ENCODE results near the gene MEF2B. TPM values are rescaled to one million over a fixed set of nuclear protein-coding genes. Genes with fewer than 3 reads are reported as not detected.

Gene MEF2B
- total RNA-seq, 4 donors from 2014 or later: not detected

- Histone ChIP-seq H3K9me3 (peaks cover 0 to 9% (median 0%) of the 10 kb centered on the region in 3 donors), H3K4me1 (no peaks in the 10 kb centered on the region), H3K36me3 (no peaks in the 10 kb centered on the region), H3K27ac (no peak overlapping the region), H3K27me3 (peaks cover 94% of the 10 kb centered on the region), H3K4me3 (no peak overlapping the region)
- ATAC-seq: no peak
- TF ChIP-seq POLR2AphosphoS5 (IDR thresholded peaks at IDR 0.05) (no peak), CTCF (IDR thresholded peaks at IDR 0.05) (no peak), POLR2A (IDR thresholded peaks at IDR 0.05) (no peak), EP300 (IDR thresholded peaks at IDR 0.05) (no peak)
- 0 to 6% methylated on average over 3 to 5 of the region's 5 CpGs for WGBS, 2 donors (ENCODE audit: low coverage in 1 of 2)
Measured at GRCh38 chr19:19214159-19214490, 44.1 kb upstream of the MEF2B start.

GRCh38 chr19:19213426-19214158 is 43.5 kb upstream of the MEF2B start:
- H3K4me3 ChIP-seq: no peak overlapping the region
- H3K36me3 ChIP-seq: no peaks in the 10 kb centered on the region
- TF ChIP-seq CTCF (IDR thresholded peaks at IDR 0.05): no peak
- no peak for TF ChIP-seq POLR2AphosphoS5 (IDR thresholded peaks at IDR 0.05)
- TF ChIP-seq EP300 (IDR thresholded peaks at IDR 0.05): no peak
- TF ChIP-seq POLR2A (IDR thresholded peaks at IDR 0.05): no peak
- peaks cover 0 to 9% (median 0%) of the 10 kb centered on the region in 3 donors for H3K9me3 ChIP-seq
- no peaks in the 10 kb centered on the region for H3K4me1 ChIP-seq
- WGBS, 2 donors (ENCODE audit: low coverage in 1 of 2): 23 to 44% methylated on average over 3 to 5 of the region's 21 CpGs
- H3K27me3 ChIP-seq: peaks cover 95% of the 10 kb centered on the region
- no peak overlapping the region for H3K27ac ChIP-seq
- ATAC-seq: no peak

GRCh38 chr19:19212916-19213315 is 42.9 kb upstream of the MEF2B start:
- Histone ChIP-seq H3K27ac (no peak overlapping the region), H3K4me3 (no peak overlapping the region), H3K9me3 (peaks cover 0 to 9% (median 0%) of the 10 kb centered on the region in 3 donors), H3K36me3 (no peaks in the 10 kb centered on the region), H3K4me1 (no peaks in the 10 kb centered on the region), H3K27me3 (peaks cover 99% of the 10 kb centered on the region)
- TF ChIP-seq POLR2A (IDR thresholded peaks at IDR 0.05) (no peak), EP300 (IDR thresholded peaks at IDR 0.05) (no peak), CTCF (IDR thresholded peaks at IDR 0.05) (no peak), POLR2AphosphoS5 (IDR thresholded peaks at IDR 0.05) (no peak)
- no peak for ATAC-seq
- WGBS, 2 donors (ENCODE audit: low coverage in 1 of 2): 0 to 8% methylated on average over 1 to 2 of the region's 7 CpGs

- peaks cover 100% of the 10 kb centered on the region for H3K27me3 ChIP-seq
- no peak within 1 kb of the TSS for H3K27ac ChIP-seq
- no peak for ATAC-seq
- H3K4me3 ChIP-seq: no peak within 1 kb of the TSS
- peaks cover 0 to 2% (median 0%) of the 10 kb centered on the region in 3 donors for H3K9me3 ChIP-seq
- H3K4me1 ChIP-seq: no peaks in the 10 kb centered on the region
- H3K36me3 ChIP-seq: no peaks in the 10 kb centered on the region
- 2 to 8% methylated on average over 4 to 8 of the region's 54 CpGs for WGBS, 2 donors (ENCODE audit: low coverage in 1 of 2)
- TF ChIP-seq CTCF (IDR thresholded peaks at IDR 0.05) (no peak), POLR2A (IDR thresholded peaks at IDR 0.05) (no peak), EP300 (IDR thresholded peaks at IDR 0.05) (no peak), POLR2AphosphoS5 (IDR thresholded peaks at IDR 0.05) (no peak)
Measured at GRCh38 chr19:19211499-19212420, 41.7 kb upstream of the MEF2B start, which contains the start of gene NCAN. Gene NCAN (plus strand): TSS chr19:19211958. CDS start chr19:19216954, 4,996 bp downstream.

Measured in gastroesophageal sphincter (tissue), 4 donors.